ENCODE data around the gene NIT1. TPM values are rescaled to one million over a fixed set of nuclear protein-coding genes. Genes with fewer than 3 reads are reported as not detected.

NIT1 gene
- total and polyA plus RNA-seq, 9 of the 15 experiments (the other 6 are each of a cell fraction or from before 2014, with no cell fraction given), result 18.4 to 76.0 (median 33.7) TPM

DNA sequence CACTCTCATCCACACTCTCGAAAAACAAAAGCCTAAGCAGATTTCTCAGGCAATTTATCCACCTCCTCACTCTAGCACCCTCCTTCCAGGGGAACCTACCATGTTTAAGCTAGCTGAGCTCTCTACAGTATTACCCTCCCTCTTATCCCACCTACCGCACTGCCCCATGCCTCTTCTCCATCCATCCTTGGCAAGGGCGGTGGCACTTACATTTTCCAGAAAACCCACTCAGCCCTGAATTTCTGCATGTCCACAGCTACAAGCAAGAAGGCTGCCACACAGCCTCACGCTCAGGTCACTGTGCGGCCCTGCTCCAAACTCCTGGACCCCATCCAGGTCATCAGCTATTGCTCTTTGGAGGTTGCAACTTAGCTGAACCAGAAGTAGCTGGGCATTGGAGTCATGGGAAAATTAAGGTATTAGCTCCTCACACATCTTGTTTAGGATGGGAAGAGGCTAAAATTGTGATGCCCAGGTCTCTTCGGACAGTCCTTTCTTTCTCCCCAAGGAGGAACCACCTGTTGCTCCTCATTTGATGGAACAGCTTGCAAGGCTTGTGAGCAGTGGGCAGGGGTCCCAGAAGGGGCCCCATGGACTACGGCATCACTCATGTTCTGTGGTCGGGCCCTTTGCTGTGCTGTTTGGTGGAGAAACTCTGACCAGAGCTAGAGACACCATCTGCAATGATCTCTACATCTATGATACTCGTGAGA is 18.7 kb upstream of the NIT1 start:
- no peak overlapping the region for H3K27ac ChIP-seq (ENCODE audit: extremely low read depth, low read depth, low read length)
- BruUV-seq (replicated peaks), result no TSS peak
- H3K4me2 ChIP-seq (ENCODE audit: insufficient read depth, low read length), result no peak overlapping the region
- peaks cover 9% of the 10 kb centered on the region; the same call in 2 of the 3 replicates for H3K79me2 ChIP-seq (ENCODE audit: control insufficient read depth, insufficient read depth, low read length)
- TF ChIP-seq POLR2B (IDR thresholded peaks at IDR 0.05; ENCODE audit: low read depth, partially characterized antibody) (peak; percentile 49), GABPB1 (CRISPR knock-in tag; IDR thresholded peaks at IDR 0.05) (no peak), SUPT5H (IDR thresholded peaks at IDR 0.05) (peak; percentile 56), ZNF695 (CRISPR knock-in tag; IDR thresholded peaks at IDR 0.05) (no peak), POLR2A (conservative IDR thresholded peaks at IDR 0.05) (peak; percentile 57; the same call in 1 of the 2 replicates), CTBP1 (IDR thresholded peaks at IDR 0.05; ENCODE audit: borderline replicate concordance) (no peak), ESRRB (CRISPR knock-in tag; IDR thresholded peaks at IDR 0.05; ENCODE audit: borderline replicate concordance) (no peak), POLR2AphosphoS2 (IDR thresholded peaks at IDR 0.05; ENCODE audit: low read length) (peak; percentile 55; the same call in 1 of the 2 replicates), NFIX (CRISPR knock-in tag; IDR thresholded peaks at IDR 0.05; ENCODE audit: low read depth) (no peak), MAZ (CRISPR knock-in tag; conservative IDR thresholded peaks at IDR 0.05 in 1 of 2, IDR thresholded peaks at IDR 0.05 in 1 of 2) (no peak)
- TF ChIP-seq, protein P1, sequence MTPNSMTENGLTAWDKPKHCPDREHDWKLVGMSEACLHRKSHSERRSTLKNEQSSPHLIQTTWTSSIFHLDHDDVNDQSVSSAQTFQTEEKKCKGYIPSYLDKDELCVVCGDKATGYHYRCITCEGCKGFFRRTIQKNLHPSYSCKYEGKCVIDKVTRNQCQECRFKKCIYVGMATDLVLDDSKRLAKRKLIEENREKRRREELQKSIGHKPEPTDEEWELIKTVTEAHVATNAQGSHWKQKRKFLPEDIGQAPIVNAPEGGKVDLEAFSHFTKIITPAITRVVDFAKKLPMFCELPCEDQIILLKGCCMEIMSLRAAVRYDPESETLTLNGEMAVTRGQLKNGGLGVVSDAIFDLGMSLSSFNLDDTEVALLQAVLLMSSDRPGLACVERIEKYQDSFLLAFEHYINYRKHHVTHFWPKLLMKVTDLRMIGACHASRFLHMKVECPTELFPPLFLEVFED (CRISPR knock-in tag; conservative IDR thresholded peaks at IDR 0.05), result peak; percentile 4; the same call in 1 of the 2 replicates
- TF ChIP-seq, protein P2, sequence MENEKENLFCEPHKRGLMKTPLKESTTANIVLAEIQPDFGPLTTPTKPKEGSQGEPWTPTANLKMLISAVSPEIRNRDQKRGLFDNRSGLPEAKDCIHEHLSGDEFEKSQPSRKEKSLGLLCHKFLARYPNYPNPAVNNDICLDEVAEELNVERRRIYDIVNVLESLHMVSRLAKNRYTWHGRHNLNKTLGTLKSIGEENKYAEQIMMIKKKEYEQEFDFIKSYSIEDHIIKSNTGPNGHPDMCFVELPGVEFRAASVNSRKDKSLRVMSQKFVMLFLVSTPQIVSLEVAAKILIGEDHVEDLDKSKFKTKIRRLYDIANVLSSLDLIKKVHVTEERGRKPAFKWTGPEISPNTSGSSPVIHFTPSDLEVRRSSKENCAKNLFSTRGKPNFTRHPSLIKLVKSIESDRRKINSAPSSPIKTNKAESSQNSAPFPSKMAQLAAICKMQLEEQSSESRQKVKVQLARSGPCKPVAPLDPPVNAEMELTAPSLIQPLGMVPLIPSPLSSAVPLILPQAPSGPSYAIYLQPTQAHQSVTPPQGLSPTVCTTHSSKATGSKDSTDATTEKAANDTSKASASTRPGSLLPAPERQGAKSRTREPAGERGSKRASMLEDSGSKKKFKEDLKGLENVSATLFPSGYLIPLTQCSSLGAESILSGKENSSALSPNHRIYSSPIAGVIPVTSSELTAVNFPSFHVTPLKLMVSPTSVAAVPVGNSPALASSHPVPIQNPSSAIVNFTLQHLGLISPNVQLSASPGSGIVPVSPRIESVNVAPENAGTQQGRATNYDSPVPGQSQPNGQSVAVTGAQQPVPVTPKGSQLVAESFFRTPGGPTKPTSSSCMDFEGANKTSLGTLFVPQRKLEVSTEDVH (IDR thresholded peaks at IDR 0.05; ENCODE audit: low read depth, partially characterized antibody), result peak; percentile 31
- peaks cover 1% of the 10 kb centered on the region; the same call in 1 of the 2 replicates for H3K9me3 ChIP-seq (replicated peaks; ENCODE audit: control insufficient read depth, insufficient read depth, low read depth, low read length)
- H3K4me1 ChIP-seq (replicated peaks in 1 of 2; ENCODE audit: control insufficient read depth in 2 of 2, insufficient read depth in 2 of 2, low read length in 2 of 2), result peaks cover 0 to 7% of the 10 kb centered on the region in 2 experiments; a peak in 1 of 5 replicates
- no peaks in the 10 kb centered on the region for H3K9me1 ChIP-seq (ENCODE audit: control insufficient read depth, insufficient read depth, low read length)
- in situ Hi-C loops (cut with MboI) (loop anchor here (10.0 to 25.0 kb wide), 2 partner anchors 104 to 262 kb away; no protein-coding TSS in a partner anchor), intact Hi-C loops (cut with micrococcal nuclease) (loop anchor here (5.0 kb wide), 1 partner anchor 262 kb away; no protein-coding TSS in a partner anchor)
- no peaks in the 10 kb centered on the region for H3K27me3 ChIP-seq (ENCODE audit: control insufficient read depth in 2 of 2, insufficient read depth in 2 of 2, low read length in 2 of 2)
- peaks cover 49% of the 10 kb centered on the region for H3K36me3 ChIP-seq (ENCODE audit: control insufficient read depth, insufficient read depth, low read length)
- no peak for FAIRE-seq
- DNase-seq (ENCODE audit: extremely low read depth in 1 of 4, low spot score in 3 of 4), result no peak
- H3K9ac ChIP-seq (ENCODE audit: insufficient read depth in 1 of 2, low read depth in 2 of 2, low read length in 2 of 2), result no peak overlapping the region
- H4K20me1 ChIP-seq (replicated peaks; ENCODE audit: control insufficient read depth, insufficient read depth, low read length), result no peaks in the 10 kb centered on the region
- H3K4me3 ChIP-seq, result no peak overlapping the region
- CTCF ChIA-PET (ENCODE audit: low intra/inter-chr PET ratio), result interaction anchor here (0.6 kb wide), 1 partner anchor 46 kb away, joined by 3 read pairs; no protein-coding TSS in a partner anchor
- peak; percentile 9; the same call in 1 of the 3 replicates for ATAC-seq
- no peak overlapping the region for H2AFZ ChIP-seq (ENCODE audit: low read depth, low read length)
- WGBS (ENCODE audit: insufficient coverage, low coverage, missing lambda C conversion rate), result 96% methylated on average over 9 of the region's 9 CpGs
- POLR2A ChIA-PET, result interaction anchor here (0.5 to 1.3 kb wide), 10 partner anchors 13 to 914 kb away, joined by 3 to 6 read pairs (median 4); partner anchors contain the start of gene UFC1

All from K562 (cell line).